NCI-H69 (cell line): ENCODE measurements around the gene ZDHHC8.

Source experiments
- DNase-seq: peaks from one replicate; lab custom pipeline; 2025; lab: John Stamatoyannopoulos, UW

Gene ZDHHC8

GRCh38 chr22:20193761-20194494, 62.3 kb downstream of the ZDHHC8 start:
- no peak for DNase-seq

GRCh38 chr22:20194681-20195593, 63.3 kb downstream of the ZDHHC8 start:
- DNase-seq: no peak

- no peak for DNase-seq
Observed at GRCh38 chr22:20196094-20196842, 64.7 kb downstream of the ZDHHC8 start.
